ENCODE measurements around the gene MYL6. TPM values are rescaled to one million over a fixed set of nuclear protein-coding genes. Genes with fewer than 3 reads are reported as not detected.

The MYL6 gene
- total and polyA plus RNA-seq, 9 of the 15 experiments (the other 6 are each of a cell fraction or from before 2014, with no cell fraction given), result 557 to 1,664 (median 958) TPM

DNA sequence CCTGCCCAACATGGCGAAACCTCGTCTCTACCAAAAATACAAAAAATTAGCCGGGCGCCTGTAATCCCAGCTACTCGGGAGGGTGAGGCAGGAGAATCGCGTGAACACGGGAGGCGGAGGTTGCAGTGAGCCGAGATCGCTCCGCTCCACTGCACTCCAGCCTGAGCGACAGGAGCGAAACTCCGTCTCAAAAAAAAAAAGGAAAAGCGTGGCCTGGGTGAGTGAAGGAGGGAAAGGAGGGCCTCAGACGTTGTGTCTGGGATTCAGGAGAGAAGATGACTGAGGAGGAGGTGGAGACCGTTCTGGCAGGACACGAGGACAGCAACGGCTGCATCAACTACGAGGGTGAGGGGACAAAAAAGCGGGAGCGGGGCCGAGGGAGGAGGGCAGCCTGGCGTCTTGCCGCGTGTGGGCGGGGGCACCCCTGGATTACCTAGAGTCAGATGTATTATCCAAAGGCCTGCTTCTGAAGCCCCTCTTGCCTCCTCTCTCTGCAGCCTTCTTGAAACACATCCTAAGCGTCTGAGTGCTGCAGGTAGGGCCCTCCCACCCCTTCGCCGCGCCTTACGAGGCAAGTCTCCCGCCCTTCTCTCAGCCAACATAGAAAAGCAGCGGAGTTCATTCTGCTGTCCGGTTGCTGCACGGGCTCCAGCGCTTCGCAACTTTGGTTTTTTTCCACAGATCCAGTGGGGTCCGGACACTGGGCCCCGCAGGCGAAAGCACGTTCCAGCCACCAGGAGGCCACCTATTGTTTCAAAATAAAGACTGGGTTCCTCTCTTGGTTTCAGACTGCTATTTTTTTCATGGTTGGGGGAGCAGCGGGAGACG, 744 bp upstream of the MYL6 start (continued):
- TF ChIP-seq CBX3 (IDR thresholded peaks at IDR 0.05; ENCODE audit: borderline replicate concordance in 1 of 2, low read length in 2 of 2) (no peak), ZNF12 (CRISPR knock-in tag; IDR thresholded peaks at IDR 0.05) (peak; percentile 57; the same call in 1 of the 2 replicates), NR4A1 (CRISPR knock-in tag; IDR thresholded peaks at IDR 0.05) (no peak), NR4A1 (tag; IDR thresholded peaks at IDR 0.05) (0 out of 2 replicates have a peak, but pooled peaks have one; percentile 36), ELF1 (tag; IDR thresholded peaks at IDR 0.05) (no peak), PTRF (tag; IDR thresholded peaks at IDR 0.05) (no peak), KLF1 (tag; IDR thresholded peaks at IDR 0.05) (no peak), IRF2 (CRISPR knock-in tag; IDR thresholded peaks at IDR 0.05) (no peak), PHB2 (IDR thresholded peaks at IDR 0.05; ENCODE audit: low read depth) (no peak), RBM39 (optimal IDR thresholded peaks at IDR 0.05; ENCODE audit: low read depth, low read length) (no peak), MAZ (CRISPR knock-in tag; conservative IDR thresholded peaks at IDR 0.05 in 1 of 2, IDR thresholded peaks at IDR 0.05 in 1 of 2) (peak; percentile 34 to 48; a peak in 2 of 4 replicates), ZNF384 (IDR thresholded peaks at IDR 0.05; ENCODE audit: low read depth, low read length) (peak; percentile 95), FOXP1 (CRISPR knock-in tag; IDR thresholded peaks at IDR 0.05) (peak; percentile 68; the same call in 1 of the 2 replicates), TAF15 (IDR thresholded peaks at IDR 0.05; ENCODE audit: low read depth, low read length) (no peak), XRCC4 (IDR thresholded peaks at IDR 0.05; ENCODE audit: extremely low read depth, insufficient read depth, insufficient read length) (no peak), ZNF143 (CRISPR knock-in tag; IDR thresholded peaks at IDR 0.05) (no peak; the same call in 1 of the 2 replicates)
- TF ChIP-seq, protein P1, sequence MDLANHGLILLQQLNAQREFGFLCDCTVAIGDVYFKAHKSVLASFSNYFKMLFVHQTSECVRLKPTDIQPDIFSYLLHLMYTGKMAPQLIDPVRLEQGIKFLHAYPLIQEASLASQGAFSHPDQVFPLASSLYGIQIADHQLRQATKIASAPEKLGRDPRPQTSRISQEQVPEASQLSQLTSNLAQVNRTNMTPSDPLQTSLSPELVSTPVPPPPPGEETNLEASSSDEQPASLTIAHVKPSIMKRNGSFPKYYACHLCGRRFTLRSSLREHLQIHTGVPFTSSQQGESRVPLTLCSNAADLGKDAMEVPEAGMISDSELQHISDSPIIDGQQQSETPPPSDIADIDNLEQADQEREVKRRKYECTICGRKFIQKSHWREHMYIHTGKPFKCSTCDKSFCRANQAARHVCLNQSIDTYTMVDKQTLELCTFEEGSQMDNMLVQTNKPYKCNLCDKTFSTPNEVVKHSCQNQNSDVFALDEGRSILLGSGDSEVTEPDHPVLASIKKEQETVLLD (IDR thresholded peaks at IDR 0.05), result peak; percentile 33; the same call in 1 of the 2 replicates
- TF ChIP-seq, protein P2, sequence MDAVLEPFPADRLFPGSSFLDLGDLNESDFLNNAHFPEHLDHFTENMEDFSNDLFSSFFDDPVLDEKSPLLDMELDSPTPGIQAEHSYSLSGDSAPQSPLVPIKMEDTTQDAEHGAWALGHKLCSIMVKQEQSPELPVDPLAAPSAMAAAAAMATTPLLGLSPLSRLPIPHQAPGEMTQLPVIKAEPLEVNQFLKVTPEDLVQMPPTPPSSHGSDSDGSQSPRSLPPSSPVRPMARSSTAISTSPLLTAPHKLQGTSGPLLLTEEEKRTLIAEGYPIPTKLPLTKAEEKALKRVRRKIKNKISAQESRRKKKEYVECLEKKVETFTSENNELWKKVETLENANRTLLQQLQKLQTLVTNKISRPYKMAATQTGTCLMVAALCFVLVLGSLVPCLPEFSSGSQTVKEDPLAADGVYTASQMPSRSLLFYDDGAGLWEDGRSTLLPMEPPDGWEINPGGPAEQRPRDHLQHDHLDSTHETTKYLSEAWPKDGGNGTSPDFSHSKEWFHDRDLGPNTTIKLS (IDR thresholded peaks at IDR 0.05; ENCODE audit: borderline replicate concordance, low read depth), result no peak
- TF ChIP-seq, protein P3, sequence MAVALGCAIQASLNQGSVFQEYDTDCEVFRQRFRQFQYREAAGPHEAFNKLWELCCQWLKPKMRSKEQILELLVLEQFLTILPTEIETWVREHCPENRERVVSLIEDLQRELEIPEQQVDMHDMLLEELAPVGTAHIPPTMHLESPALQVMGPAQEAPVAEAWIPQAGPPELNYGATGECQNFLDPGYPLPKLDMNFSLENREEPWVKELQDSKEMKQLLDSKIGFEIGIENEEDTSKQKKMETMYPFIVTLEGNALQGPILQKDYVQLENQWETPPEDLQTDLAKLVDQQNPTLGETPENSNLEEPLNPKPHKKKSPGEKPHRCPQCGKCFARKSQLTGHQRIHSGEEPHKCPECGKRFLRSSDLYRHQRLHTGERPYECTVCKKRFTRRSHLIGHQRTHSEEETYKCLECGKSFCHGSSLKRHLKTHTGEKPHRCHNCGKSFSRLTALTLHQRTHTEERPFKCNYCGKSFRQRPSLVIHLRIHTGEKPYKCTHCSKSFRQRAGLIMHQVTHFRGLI (CRISPR knock-in tag; IDR thresholded peaks at IDR 0.05), result no peak
- TF ChIP-seq, protein P4, sequence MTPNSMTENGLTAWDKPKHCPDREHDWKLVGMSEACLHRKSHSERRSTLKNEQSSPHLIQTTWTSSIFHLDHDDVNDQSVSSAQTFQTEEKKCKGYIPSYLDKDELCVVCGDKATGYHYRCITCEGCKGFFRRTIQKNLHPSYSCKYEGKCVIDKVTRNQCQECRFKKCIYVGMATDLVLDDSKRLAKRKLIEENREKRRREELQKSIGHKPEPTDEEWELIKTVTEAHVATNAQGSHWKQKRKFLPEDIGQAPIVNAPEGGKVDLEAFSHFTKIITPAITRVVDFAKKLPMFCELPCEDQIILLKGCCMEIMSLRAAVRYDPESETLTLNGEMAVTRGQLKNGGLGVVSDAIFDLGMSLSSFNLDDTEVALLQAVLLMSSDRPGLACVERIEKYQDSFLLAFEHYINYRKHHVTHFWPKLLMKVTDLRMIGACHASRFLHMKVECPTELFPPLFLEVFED (CRISPR knock-in tag; conservative IDR thresholded peaks at IDR 0.05), result peak; percentile 50; the same call in 1 of the 2 replicates
- TF ChIP-seq, protein P5, sequence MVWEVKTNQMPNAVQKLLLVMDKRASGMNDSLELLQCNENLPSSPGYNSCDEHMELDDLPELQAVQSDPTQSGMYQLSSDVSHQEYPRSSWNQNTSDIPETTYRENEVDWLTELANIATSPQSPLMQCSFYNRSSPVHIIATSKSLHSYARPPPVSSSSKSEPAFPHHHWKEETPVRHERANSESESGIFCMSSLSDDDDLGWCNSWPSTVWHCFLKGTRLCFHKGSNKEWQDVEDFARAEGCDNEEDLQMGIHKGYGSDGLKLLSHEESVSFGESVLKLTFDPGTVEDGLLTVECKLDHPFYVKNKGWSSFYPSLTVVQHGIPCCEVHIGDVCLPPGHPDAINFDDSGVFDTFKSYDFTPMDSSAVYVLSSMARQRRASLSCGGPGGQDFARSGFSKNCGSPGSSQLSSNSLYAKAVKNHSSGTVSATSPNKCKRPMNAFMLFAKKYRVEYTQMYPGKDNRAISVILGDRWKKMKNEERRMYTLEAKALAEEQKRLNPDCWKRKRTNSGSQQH (CRISPR knock-in tag; IDR thresholded peaks at IDR 0.05), result no peak

All from K562 (cell line).